Kidney glomerular epithelial cell (primary cell): ENCODE results near the gene TNNI3.
"Not testable (repeated sequence)": the region's sequence is repeated elsewhere in the genome, so short reads cannot be mapped to it uniquely, and the experiment has no call there.

ENCODE experiments used
- DNase-seq: peaks from one replicate; lab custom pipeline; 2025; lab: John Stamatoyannopoulos, UW

TNNI3 gene

GRCh38 chr19:55173186-55173713 lies 15.7 kb upstream of the TNNI3 start:
- DNase-seq, result no peak

DNA sequence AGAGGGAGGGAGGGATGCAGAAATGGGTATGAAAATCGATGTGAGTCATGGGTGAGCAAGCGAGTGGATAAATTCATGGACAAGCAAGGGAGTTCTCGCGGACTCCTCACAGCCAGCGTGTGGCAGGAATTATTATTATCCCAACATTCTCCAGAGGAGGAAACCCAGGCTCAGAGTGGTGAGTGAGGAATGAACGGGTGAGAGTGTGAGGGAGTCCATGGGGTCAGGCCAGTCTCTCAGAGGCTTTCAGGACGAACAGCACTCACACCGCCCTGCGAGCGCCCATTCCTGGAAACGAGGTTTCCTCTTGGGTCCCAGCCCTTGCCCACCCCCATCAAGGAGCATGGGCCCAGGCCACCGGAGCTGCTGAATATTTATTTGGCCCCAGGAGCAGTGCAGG lies 15.2 kb upstream of the TNNI3 start:
- DNase-seq, result peak; percentile 21

- DNase-seq, result not testable (repeated sequence)
Measured at GRCh38 chr19:55172318-55172717, 14.8 kb upstream of the TNNI3 start.

DNA sequence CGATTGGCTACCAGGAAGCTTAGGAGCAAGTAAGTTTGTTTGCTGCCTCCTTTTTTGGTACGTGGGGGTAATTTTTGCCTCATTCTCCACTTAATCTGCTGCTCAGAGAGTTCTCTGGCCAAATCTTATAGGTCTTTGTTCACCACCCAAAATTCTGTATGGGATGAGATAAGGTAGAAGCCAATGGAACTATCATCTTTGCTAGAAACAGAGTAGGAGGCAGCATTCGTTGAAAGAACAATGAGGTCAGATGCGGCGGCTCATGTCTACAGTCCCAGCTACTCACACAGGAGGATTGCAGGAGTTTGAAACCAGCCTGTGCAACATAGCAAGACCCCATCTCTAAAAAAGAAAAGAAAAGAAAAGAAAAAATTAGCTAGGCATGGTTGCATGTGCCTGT lies 13.9 kb upstream of the TNNI3 start:
- no peak for DNase-seq

DNA sequence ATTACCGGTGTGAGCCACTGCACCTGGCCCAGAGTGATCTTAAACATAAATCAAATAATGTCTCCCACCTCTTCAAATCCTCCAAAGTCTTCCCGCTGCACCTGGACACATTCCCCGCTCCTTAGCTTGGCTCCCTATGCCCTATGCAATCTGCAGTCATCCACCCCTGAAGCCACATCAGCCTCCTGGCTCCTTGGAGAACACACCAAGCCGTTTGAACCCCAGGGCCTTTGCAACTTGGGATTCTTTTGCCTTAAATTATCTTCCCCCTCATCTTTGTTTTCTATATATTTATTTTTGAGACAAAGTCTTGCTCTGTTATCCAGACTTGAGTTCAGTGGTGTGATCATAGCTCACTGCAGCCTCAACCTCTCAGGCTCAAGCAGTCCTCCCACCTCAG lies 11.6 kb upstream of the TNNI3 start:
- no peak for DNase-seq

DNA sequence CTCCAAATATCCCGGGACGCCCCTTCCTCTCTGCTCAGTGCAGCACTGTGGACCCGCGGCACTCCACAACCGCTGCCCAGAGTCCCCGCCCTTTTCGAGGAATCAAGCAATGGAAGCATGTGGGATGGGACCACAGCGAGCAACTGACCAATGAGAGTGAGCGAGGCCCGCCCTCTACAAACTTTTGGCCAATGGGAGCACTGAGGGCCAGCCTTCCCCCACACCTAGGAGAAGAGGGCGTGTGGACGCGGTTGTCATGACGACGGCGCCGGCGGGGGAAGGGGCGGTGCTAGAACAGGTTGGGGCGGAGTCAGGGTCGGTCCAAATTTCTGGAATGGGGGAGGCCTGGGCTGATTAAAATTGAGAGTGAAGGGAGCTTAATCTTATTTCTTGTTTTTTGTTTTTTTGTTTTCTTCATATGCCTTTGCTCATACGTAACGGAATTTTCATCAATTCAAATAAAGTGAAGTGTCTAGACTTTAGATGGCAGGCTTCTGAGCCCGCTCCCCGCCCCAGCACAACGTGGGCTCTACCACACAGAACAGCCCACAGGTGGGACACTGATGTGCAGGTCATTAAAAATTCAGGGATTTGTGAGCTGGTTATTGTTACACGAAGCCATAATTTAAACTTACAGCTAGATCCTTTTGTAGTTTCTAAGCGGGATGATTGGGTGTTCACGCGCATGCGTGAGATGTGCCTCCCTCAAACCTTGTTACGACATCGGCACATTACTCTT lies 9.2 kb upstream of the TNNI3 start, which contains the start of gene DNAAF3:
Gene DNAAF3, minus strand, starts transcription at position 84 of the 739 bp plus-strand sequence. CDS start 200 bp downstream, outside the sequence.
- DNase-seq, result peak; percentile 98

DNA sequence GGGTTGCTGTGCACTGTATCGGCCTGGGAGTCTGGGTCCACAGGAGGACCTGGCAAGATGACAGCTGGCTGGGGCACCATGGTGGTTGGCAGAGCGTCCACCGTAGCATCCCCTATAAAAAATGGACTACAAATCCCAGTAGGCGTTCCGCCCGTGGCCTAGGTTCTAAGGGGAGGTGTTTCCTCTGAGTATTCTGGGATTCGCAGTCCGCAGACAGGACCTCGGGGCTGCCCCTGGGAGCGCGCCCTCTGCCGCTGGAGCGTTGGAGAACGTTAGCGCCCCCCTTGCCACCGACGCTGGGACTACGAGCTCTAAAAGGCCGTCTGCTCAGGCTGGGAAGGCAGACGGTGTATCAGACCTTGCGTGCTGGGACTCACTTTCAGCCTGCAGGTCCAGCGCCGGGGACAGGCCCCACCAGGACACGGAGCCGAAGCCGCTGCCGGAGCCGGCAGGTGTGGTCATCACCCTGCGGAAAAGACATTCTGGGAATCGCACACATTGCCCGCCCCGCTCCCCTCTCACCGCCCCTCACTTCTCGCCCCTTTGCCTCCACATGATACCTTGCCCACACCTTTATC lies 8.5 kb upstream of the TNNI3 start:
- DNase-seq, result peak; percentile 67

DNA sequence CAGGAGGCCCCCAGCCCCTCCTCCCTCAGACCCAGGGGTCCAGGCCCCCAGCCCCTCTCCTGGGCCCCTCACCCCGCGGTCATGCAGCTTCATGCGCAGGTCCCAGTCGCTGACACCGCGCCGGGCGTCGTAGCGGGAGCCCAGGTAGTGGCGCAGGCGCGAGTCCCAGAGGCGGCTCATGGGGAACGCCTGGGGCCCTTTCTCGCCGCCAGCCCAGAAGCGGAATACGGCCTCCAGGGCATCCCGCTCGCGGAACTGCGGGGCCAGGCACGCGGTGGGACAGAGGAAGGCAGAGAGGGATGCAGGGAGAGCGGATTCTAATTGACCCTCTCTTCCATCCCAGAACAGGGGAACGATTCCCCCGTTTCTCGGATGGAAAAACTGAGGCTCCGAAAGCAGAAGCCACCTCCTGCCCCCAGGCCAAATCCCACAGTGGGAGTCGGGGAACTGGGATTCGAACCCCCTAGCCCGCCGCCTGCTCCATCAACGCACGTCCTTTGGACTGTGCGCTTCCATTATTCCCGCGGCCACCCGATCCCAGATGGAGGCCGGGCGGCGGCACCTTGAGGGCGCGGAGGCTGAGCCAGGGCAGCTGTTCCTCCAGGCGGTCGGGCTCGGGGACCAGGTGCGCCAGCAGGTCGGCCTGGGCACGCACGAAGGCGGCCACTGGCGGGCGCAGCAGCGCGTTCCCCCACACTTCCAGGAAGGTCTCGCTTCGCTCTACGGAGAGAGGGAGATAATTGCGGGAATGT lies 4.2 kb upstream of the TNNI3 start:
- no peak for DNase-seq

GRCh38 chr19:55160986-55161365 lies 3.4 kb upstream of the TNNI3 start:
- no peak for DNase-seq

DNA sequence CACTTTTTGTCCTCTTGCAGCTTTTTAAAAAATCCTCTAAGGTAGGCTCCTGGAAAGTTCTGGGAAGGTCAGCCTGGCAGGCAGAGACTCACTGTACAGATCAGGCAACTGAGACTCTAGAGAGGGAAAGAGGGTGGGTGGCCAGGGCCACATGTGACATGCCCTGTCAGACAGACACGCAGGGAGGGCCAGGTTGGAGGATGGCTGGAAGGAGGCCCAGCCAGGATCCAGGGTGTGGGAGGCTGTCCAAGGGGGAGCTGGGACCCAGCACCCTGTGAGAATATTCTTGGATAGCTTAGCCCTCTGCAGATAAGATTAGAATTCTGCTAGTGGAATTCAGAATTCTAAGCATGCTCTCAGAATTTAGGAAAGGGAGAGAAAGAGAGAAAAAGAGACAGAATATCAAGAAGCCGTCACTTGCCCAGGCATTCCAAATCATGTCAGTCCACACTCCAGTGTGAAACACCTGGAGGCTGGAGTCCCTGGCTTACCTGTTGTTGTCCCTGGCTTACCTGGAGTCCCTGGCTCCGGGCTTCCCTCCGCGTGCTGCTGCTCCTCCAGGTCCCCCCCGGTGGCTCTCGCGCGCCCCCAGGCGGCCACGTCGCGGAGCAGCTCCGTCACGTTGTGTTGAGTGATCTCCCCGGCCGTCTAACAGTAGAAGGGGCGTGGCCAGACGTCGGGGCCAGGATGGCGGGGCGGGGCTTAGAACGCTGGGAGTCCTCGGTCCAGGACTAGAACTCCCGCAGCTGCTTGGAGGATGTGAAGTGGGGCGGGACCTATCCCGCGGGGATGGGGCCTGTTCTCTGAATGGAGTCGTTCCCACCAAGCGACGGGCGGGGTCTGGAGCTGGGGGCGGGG lies 2.8 kb upstream of the TNNI3 start:
- peak; percentile 76 for DNase-seq

GRCh38 chr19:55158848-55159749 lies 1.6 kb upstream of the TNNI3 start:
- DNase-seq, result no peak

DNA sequence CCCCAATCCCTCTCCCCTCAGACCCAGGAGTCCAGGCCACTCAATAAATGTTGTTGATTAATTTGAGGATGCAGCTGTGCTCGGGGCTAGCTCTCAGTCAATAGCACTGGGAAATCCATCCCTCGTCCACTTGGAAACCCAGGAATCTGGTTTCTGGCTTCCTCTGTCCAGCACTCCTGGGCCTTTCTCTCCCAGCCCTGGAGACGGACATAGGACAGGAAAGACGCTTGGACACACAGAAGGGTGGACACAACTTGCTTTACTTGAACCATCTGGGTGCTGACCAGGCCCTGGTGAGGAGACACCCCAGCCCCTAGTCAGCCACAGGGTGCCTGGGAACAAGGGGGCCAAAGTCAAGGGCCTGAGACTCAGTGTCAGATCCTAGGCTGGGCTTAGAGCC lies 891 bp upstream of the TNNI3 start:
- no peak for DNase-seq

DNA sequence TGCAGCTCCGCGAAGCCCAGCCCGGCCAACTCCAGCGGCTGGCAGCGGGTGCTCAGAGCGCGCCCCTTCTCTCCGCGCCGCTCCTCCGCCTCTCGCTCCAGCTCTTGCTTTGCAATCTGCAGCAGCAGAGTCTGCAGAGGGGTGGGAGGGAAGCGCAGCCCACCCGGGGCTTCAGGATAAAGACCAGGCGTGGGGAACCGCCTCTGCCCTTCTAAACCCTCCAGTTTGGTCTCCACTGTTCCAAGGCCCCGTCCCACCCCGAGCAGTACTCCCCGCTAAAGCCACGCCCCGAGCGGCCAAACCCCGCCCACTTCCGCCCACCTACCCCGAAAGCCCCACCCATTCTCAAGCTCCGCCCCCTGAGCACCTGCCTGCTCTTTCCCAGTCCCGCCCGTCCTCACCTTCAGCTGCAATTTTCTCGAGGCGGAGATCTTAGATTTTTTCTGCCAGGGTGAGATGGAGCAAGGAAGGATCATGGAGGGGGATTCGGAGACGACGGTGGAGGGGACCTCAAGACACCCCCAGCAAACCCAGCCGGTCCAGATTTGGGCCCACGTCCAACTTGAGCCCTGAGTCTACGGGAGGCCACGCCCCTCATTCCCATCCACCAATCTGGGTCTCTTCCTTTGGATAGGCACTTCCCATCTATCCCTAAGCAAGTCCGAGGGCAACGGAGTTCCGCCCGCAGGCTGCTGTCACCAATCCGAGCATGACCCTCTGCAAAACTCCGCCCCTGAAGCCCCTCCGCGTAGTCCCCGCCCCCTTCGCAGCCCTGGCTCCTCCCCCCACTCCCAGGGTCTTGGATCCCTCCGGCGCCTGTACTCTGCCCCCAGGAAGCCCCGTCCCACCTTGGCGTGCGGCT lies 1.1 kb downstream of the TNNI3 start:
- DNase-seq, result no peak

- not testable (repeated sequence) for DNase-seq
Measured at GRCh38 chr19:55155784-55156183, 1.7 kb downstream of the TNNI3 start.

- no peak for DNase-seq
Measured at GRCh38 chr19:55153652-55154264, 3.8 kb downstream of the TNNI3 start.

GRCh38 chr19:55152017-55152416 lies 5.5 kb downstream of the TNNI3 start:
- DNase-seq, result no peak

DNA sequence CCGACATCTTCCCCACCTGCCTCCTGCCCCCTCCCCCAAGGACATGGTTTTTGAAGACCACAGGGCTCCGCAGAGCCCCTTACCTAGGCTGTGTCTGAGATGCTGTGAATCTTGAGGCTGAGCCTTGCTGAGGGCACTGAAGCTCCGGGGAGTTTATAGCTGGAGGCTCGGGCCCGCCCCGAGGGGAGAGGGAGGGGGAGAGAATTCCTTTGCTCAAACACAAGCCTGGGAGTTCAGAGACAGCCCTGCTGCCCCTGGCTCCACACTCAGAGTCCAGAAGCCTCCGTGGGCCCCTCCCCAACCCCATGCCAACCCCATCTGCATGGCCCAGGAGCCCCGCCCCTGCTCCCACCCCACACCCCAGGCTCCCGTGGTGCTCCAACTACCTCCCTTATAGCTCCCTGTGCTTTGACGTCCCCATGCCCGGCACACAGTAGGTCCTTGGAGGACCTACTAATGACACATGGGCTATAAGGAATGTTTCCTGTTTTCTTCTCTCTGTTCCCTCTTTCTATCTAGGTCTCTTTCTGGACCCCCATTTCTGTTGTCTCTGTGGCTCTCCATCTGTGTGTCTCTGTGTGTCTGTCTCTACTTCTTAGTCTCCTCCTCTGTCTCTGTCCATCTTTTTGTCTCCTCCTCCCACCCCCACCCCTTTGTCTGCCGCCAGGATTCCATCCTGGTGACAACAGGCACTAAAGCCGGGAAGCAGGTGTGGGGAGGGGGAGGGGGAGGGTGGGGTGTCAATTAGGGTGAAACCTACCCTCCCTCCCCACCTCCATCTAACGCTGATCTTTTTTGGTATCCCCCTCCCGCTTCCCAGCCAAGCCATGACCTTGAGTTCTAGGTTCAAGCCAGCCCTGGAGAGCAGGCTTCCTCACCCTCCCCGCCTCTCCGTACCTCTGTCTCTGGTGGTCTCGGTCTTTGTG lies 8.2 kb downstream of the TNNI3 start, which contains the start of gene TNNT1:
Gene TNNT1, minus strand, starts transcription at position 129 of the 926 bp plus-strand sequence. CDS start 2,049 bp downstream, outside the sequence.
- DNase-seq, result no peak
